NB4 (cell line): ENCODE measurements around the gene LRRK1.

ENCODE experiments used
- DNase-seq: peaks from one replicate; pipeline ENCODE4 v3.0.0; 2010; ENCODE audit warnings: low read depth
- H3K4me3 ChIP-seq: one replicate; pipeline ENCODE4 v1.5.1; 2011; ENCODE audit warnings: mild to moderate bottlenecking, low read depth, low read length, moderate library complexity
- MYC ChIP-seq: IDR thresholded peaks from 2 replicates; pipeline ENCODE4 v1.6.1; 2011; ENCODE audit warnings: low read depth, low read length
- POLR2A ChIP-seq: IDR thresholded peaks from 2 replicates; pipeline ENCODE4 v1.6.1; 2011; ENCODE audit warnings: mild to moderate bottlenecking; ENCODE audit not compliant: insufficient read length; ENCODE audit errors: extremely low read depth
- TF ChIP-seq, protein P1 (sequence below): IDR thresholded peaks from 2 replicates; pipeline ENCODE4 v1.6.1; 2011; ENCODE audit warnings: low read depth, low read length
- TF ChIP-seq, protein P2 (sequence below): IDR thresholded peaks from one replicate; pipeline ENCODE4 v1.5.1; 2012; ENCODE audit warnings: low read depth, low read length

The LRRK1 gene

DNA sequence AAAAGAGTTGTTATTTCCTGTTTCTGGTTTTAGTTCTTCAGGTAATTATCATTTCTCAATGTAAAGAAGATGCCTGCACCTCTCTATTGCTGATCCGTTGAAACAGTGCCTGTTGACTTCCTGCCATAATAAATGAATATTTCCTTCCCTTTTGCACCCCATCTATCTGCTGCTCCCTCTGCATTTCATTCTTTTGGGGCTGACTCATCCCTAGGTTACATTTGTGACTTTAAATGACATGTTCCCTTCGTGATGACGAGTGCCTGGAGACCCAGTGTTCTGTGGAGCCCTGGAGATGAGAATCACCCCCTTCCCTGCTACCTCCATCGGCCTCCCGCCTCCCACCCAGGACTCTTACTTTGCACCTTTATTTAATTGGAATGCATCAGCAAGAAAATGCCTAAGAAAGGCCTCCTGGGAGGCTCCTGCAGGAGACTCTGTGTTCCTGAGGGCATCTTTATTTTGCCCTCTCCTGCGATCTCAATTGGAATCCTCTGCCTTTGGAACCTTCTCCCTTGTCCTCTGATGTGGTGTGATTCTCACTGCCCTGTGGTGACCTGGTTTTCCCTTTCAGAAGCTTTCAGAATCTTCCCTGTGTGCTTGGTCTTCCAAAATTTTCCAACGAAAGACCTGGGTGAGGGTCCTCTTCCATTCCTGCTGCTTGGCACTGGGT is 13.7 kb downstream of the LRRK1 start:
- TF ChIP-seq, protein P1, sequence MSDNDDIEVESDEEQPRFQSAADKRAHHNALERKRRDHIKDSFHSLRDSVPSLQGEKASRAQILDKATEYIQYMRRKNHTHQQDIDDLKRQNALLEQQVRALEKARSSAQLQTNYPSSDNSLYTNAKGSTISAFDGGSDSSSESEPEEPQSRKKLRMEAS, result no peak
- TF ChIP-seq MYC (no peak), POLR2A (no peak)
- TF ChIP-seq, protein P2, sequence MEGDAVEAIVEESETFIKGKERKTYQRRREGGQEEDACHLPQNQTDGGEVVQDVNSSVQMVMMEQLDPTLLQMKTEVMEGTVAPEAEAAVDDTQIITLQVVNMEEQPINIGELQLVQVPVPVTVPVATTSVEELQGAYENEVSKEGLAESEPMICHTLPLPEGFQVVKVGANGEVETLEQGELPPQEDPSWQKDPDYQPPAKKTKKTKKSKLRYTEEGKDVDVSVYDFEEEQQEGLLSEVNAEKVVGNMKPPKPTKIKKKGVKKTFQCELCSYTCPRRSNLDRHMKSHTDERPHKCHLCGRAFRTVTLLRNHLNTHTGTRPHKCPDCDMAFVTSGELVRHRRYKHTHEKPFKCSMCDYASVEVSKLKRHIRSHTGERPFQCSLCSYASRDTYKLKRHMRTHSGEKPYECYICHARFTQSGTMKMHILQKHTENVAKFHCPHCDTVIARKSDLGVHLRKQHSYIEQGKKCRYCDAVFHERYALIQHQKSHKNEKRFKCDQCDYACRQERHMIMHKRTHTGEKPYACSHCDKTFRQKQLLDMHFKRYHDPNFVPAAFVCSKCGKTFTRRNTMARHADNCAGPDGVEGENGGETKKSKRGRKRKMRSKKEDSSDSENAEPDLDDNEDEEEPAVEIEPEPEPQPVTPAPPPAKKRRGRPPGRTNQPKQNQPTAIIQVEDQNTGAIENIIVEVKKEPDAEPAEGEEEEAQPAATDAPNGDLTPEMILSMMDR, result no peak
- H3K4me3 ChIP-seq, result no peak overlapping the region
- DNase-seq, result no peak

DNA sequence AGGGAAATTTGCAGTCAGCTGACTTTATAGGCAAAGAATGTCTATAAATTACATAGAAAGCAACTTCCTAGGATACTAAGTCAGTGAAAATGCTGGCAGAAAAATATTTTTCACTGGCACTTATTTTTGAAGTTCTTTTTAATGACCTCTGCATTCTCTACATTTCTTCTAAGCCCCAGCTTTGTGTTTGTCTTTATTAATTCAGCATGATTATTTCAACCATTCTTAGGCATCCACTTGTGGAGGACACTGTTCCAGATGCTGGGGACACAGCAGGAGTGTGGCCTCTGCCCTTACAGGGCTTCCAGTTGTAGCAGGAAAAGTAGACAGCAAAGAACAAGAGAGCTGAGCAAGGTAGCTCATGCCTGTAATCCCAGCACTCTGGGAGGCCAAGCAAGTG is 15.0 kb downstream of the LRRK1 start:
- no peak for DNase-seq
- TF ChIP-seq MYC, result no peak
- TF ChIP-seq, protein P2, result no peak
- TF ChIP-seq, protein P1, result no peak
- TF ChIP-seq POLR2A, result no peak
- no peak overlapping the region for H3K4me3 ChIP-seq

DNA sequence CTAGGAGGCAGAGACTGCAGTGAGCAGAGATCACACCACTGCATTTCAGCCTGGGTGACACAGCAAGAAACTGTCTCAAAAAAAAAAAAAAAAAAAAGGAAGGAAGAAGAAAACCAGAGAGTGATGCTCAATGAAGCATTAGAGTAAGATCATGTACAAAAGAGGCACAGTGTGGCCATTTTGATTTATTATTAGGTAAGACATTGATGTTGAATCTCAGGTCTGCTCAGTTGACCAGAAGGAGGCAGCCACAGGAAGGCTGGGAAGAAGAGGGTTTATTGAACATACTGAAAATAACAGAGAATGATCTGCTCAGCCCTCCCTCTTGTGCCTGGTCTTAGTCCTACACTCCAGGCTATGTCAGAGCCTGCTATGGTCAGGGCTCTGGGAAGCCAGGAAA is 15.6 kb downstream of the LRRK1 start:
- no peak for TF ChIP-seq MYC
- TF ChIP-seq, protein P2, result no peak
- TF ChIP-seq POLR2A, result no peak
- TF ChIP-seq, protein P1, result no peak
- no peak for DNase-seq

DNA sequence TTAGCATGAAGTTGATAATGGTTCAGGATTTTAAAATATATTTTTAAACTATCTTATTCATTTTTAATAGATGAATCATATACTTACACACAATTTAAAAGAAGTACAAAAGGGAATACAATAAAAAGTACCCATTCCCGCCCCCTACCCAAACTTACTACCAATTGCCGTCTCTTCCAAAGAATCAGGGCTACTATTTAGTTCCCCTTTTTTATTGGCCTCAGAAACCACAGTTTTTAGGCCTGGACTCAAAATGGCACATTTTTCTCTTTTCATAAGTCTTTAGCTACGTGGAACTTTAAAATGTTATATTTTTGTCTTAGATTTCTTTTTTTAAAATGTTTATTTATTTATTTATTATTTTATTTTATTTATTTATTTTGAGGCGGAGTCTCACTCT is 18.0 kb downstream of the LRRK1 start:
- no peak overlapping the region for H3K4me3 ChIP-seq
- peak; percentile 55 for DNase-seq
- TF ChIP-seq POLR2A, result no peak
- no peak for TF ChIP-seq MYC
- TF ChIP-seq, protein P2, result no peak
- TF ChIP-seq, protein P1, result no peak

More for the DNA sequence above, 15.6 kb downstream of the LRRK1 start:
- no peak overlapping the region for H3K4me3 ChIP-seq

DNA sequence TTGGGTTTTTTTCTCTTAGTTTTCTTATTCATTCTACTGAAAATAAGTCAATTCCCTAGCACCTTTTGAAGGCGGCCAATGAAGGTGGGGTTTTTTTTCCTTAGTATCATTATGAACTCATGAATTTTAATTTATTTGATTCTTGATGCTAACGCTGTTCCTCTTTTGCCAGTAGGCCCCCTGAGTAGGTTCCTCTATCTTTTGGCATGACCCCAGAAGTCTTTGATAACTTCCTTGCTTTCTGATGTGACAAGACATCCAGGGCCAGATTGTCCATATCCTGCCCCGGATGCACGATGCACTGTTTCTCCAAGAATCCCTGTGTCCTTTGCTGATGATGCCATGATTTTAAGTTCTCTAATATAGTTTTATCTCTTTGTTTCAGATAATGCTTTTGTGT is 20.6 kb downstream of the LRRK1 start:
- TF ChIP-seq, protein P2, result no peak
- no peak for TF ChIP-seq POLR2A
- no peak for TF ChIP-seq MYC
- TF ChIP-seq, protein P1, result no peak
- H3K4me3 ChIP-seq, result no peak overlapping the region
- DNase-seq, result peak; percentile 49
